Pancreas (tissue), 10 donors: Measurements from ENCODE around the gene GDF11. TPM values are rescaled to one million over a fixed set of nuclear protein-coding genes. Genes with fewer than 3 reads are reported as not detected.

Experiments used
- ATAC-seq, 4 donors: fragments of 200-7000 bp; cut with Tn5 transposase; one replicate each; pipeline versions ENCODE4 v1.8.0 to v1.9.1; 2020; ENCODE audit warnings: mild to moderate bottlenecking in 4 of 4, moderate library complexity in 4 of 4
- DNase-seq, 6 donors: peaks; one replicate each; pipeline ENCODE4 v3.0.0-alpha.2; 2020
- FAIRE-seq: peaks from 2 replicates; lab custom pipeline; 2012; peaks lifted over from hg19 to GRCh38; lab: Jason Lieb, UNC
- H3K27ac ChIP-seq, 4 donors: fragments of 200-600 bp; sonication (generic); 1 replicate in 3 of 4; 2 replicates in 1 of 4; pipeline versions ENCODE4 v1.5.0 to v1.8.0; 2020
- H3K27me3 ChIP-seq, 4 donors: fragments of 200-600 bp; one replicate each; pipeline ENCODE4 v1.8.0; 2021
- H3K36me3 ChIP-seq, 3 donors: fragments of 200-600 bp; sonication (generic) in 1 of 3; one replicate each; pipeline versions ENCODE4 v1.5.0 to v1.8.0; 2020 to 2021
- H3K4me1 ChIP-seq, 3 donors: fragments of 200-600 bp; one replicate each; pipeline ENCODE4 v1.8.0; 2021
- H3K4me3 ChIP-seq, 4 donors: fragments of 200-600 bp; sonication (generic) in 2 of 4; one replicate each; pipeline versions ENCODE4 v1.5.0 to v1.8.0; 2020 to 2021
- H3K9me3 ChIP-seq, 4 donors: fragments of 200-600 bp; one replicate each; pipeline ENCODE4 v1.8.0; 2021
- WGBS, 2 donors: extraction: QIAGEN DNeasy Blood & Tissue Kit; methylation state at CpG; one replicate each; pipeline ENCODE4 v1.1.7; 2013; 5-methylcytosine and 5-hydroxymethylcytosine counted together
- intact Hi-C, 3 donors: fragments of 100-400 bp; cut with DNase I; formaldehyde crosslinking; loops; one replicate each; pipeline versions ENCODE4 v1.11.1 to v1.14.2; 2022
- polyA plus RNA-seq, 2 donors: library from polyadenylated mRNA; stranded (reverse); fragments of 200-250 nt; gene quantifications; one replicate each; pipeline ENCODE4 v1.2.3, GENCODE V29; 2013
- total RNA-seq, 6 donors: library from RNA; stranded (reverse); fragmentation: NEBNext Ultra II Directional in 4 of 6; extraction: Animal tissue kit (Norgen Biotek cat#: 25700) in 4 of 6; gene quantifications; one replicate each; pipeline versions ENCODE4 v1.2.1 to v1.2.4, GENCODE V29; 2021 to 2023
- TF ChIP-seq, protein P1 (sequence below), 4 donors: fragments of 200-600 bp; sonication (generic) in 3 of 4; IDR thresholded peaks; one replicate each; pipeline versions ENCODE4 v1.5.0 to v1.8.0; 2021; ENCODE audit warnings: antibody characterized with exemption in 4 of 4
- donor health status: healthy with polysubstance abuse.
- donor health status: DM: no; HTN: no; CAD: no; lungs with moderate emphysema.
- donor health status: DM: no; HTN: no; CAD: no.
- donor health status: control.
- donor health status: control.
- donor health status: Bipolar disorder and iron deficiency.
- donor health status: DM: yes; HTN: yes; CAD: no.
- donor health status: DM: no; HTN: no; CAD: no.
- donor health status: DM: no; HTN: no; CAD: no.
- donor health status: DM: yes; HTN: yes; CAD: no.

Gene GDF11
- total RNA-seq (1 to 10 TPM in 5 of 6 donors, under 1 TPM in 1; 0.91 to 3.5 (median 1.3) TPM), polyA plus RNA-seq (1 to 10 TPM in 1 of 2 donors, under 1 TPM in 1; 0.99 to 1.7 TPM)

GRCh38 chr12:55742719-55743405, at the start of gene GDF11:
Gene GDF11, plus strand, starts transcription at chr12:55743122. Its CDS starts 195 bp downstream, at chr12:55743317.
- ATAC-seq (peak in 3 of 4 donors; percentile 45 to 59 (median 57)), FAIRE-seq (no peak), DNase-seq (peak in 4 of 6 donors; percentile 49 to 81 (median 63))
- H3K4me1 ChIP-seq: peaks cover 0 to 9% (median 3%) of the 10 kb centered on the region in 3 donors
- H3K9me3 ChIP-seq: no peaks in the 10 kb centered on the region
- H3K27me3 ChIP-seq: no peaks in the 10 kb centered on the region
- TF ChIP-seq, protein P1, sequence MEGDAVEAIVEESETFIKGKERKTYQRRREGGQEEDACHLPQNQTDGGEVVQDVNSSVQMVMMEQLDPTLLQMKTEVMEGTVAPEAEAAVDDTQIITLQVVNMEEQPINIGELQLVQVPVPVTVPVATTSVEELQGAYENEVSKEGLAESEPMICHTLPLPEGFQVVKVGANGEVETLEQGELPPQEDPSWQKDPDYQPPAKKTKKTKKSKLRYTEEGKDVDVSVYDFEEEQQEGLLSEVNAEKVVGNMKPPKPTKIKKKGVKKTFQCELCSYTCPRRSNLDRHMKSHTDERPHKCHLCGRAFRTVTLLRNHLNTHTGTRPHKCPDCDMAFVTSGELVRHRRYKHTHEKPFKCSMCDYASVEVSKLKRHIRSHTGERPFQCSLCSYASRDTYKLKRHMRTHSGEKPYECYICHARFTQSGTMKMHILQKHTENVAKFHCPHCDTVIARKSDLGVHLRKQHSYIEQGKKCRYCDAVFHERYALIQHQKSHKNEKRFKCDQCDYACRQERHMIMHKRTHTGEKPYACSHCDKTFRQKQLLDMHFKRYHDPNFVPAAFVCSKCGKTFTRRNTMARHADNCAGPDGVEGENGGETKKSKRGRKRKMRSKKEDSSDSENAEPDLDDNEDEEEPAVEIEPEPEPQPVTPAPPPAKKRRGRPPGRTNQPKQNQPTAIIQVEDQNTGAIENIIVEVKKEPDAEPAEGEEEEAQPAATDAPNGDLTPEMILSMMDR (IDR thresholded peaks at IDR 0.05): no peak
- H3K36me3 ChIP-seq: no peaks in the 10 kb centered on the region
- H3K4me3 ChIP-seq: peak within 1 kb of the TSS; percentile 26 to 71 (median 40)
- WGBS, 2 donors: 1% methylated on average over 14 to 36 of the region's 53 CpGs
- no peak within 1 kb of the TSS for H3K27ac ChIP-seq
- intact Hi-C loops: loop anchor here in 1 of 3 donors (10.0 kb wide), 1 partner anchor 192 kb away; the partner anchor contains the start of gene DGKA

DNA sequence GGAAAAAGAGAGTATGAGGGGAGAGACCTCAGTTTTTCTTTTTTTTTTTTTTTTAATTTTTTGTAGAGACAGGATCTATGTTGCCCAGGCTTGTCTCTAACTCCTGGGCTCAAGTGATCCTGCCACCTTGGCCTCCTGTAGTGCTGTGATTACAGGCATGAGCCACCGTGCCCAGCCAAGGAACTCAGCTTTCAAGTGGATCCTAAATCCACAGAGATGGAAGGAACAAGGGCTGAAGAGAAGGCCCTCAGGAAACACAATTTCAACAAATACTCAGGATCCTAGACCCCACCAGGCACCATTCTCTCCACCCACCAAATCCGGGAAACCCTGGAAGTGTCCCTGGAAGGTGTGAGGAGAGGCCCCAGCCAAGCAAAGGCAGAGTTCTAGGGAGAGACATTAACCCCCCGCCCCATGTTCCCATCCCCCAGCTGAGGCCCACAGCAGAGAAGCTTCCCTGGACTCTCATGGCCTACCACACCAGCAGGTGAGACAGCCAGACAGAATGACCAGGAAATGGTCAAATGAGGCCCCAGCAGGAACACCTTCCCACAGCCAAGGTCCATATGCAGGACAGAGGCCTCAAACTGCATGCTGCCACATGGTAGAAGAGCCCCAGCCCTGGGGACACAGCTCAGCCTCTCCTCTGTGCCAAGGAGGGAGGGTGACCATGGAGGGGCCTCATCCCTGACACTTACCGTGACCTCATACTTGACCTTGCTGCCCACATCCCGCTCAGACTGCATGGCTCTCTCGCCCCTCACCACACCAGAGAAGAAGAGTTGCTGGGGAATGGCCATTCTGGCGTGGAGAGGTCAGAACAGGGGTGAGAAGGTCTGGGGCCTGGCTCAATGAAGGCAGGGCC, 49.4 kb upstream of the GDF11 start:
- intact Hi-C loops: no loop called here
- Histone ChIP-seq H3K4me1 (no peaks in the 10 kb centered on the region), H3K27me3 (no peaks in the 10 kb centered on the region), H3K9me3 (no peaks in the 10 kb centered on the region), H3K4me3 (no peak overlapping the region), H3K36me3 (no peaks in the 10 kb centered on the region), H3K27ac (no peak overlapping the region)
- DNase-seq: no peak
- FAIRE-seq: no peak
- 89 to 94% methylated on average over 7 of the region's 7 CpGs for WGBS, 2 donors
- TF ChIP-seq, protein P1 (IDR thresholded peaks at IDR 0.05): no peak
- ATAC-seq: no peak

- no peaks in the 10 kb centered on the region for H3K4me1 ChIP-seq
- no peak overlapping the region for H3K27ac ChIP-seq
- WGBS, 2 donors: 94 to 99% methylated on average over 7 of the region's 7 CpGs
- no peak for DNase-seq
- intact Hi-C loops: no loop called here
- H3K27me3 ChIP-seq: no peaks in the 10 kb centered on the region
- FAIRE-seq: no peak
- no peak for ATAC-seq
- H3K4me3 ChIP-seq: no peak overlapping the region
- no peaks in the 10 kb centered on the region for H3K36me3 ChIP-seq
- H3K9me3 ChIP-seq: no peaks in the 10 kb centered on the region
- TF ChIP-seq, protein P1 (IDR thresholded peaks at IDR 0.05): no peak
Measured at GRCh38 chr12:55694188-55694515, 48.8 kb upstream of the GDF11 start.

- intact Hi-C loops: no loop called here
- ATAC-seq: no peak
Measured at GRCh38 chr12:55694651-55695050, 48.3 kb upstream of the GDF11 start.

More at GRCh38 chr12:55694651-55695050, 48.3 kb upstream of the GDF11 start:
- no peak for FAIRE-seq
- no peaks in the 10 kb centered on the region for H3K36me3 ChIP-seq
- TF ChIP-seq, protein P1 (IDR thresholded peaks at IDR 0.05): no peak
- peak in 1 of 6 donors; percentile 39 for DNase-seq
- WGBS, 2 donors: 85 to 89% methylated on average over 4 of the region's 4 CpGs
- no peak overlapping the region for H3K4me3 ChIP-seq
- H3K4me1 ChIP-seq: no peaks in the 10 kb centered on the region
- H3K9me3 ChIP-seq: no peaks in the 10 kb centered on the region
- no peaks in the 10 kb centered on the region for H3K27me3 ChIP-seq
- no peak overlapping the region for H3K27ac ChIP-seq
